Measurements from ENCODE around the gene POMT2.
"Not testable (repeated sequence)": the region's sequence is repeated elsewhere in the genome, so short reads cannot be mapped to it uniquely, and the experiment has no call there.

The POMT2 gene

DNA sequence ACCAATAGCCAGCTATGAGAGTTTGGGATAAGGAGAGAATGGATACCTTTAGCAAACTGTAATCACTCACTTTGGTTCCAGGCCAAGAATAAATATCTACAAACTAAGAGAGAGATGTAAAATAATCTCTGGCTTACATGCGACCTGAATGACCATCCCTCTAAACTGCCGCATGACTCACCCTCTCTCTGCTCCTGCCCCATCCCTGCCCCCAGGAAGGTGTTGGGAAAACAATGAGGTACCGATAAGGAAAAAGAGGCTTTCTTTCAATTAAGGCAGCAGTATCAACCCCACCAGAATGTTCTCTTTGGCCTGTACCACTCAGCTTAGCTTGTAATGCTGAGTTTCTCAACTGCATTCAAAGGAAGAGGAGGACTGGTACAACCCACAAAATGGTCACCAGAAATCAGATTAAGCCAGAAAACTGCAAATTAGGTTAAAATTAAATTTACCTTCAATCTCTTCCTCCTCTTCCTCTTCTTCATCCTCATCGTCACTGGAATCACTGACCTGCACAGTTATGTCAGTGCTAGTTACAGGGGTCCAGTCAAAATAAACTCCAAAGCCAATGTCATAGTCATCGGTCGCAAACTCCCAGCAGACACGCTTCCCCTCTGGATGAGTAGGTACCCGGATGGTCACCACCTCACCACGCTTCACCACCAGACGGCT, 22.2 kb upstream of the POMT2 start:
- TF ChIP-seq POLR2A (IDR thresholded peaks at IDR 0.05; ENCODE audit: low read depth, low read length), result no peak
- FAIRE-seq (no peak), DNase-seq (ENCODE audit: insufficient read length) (no peak)

DNA sequence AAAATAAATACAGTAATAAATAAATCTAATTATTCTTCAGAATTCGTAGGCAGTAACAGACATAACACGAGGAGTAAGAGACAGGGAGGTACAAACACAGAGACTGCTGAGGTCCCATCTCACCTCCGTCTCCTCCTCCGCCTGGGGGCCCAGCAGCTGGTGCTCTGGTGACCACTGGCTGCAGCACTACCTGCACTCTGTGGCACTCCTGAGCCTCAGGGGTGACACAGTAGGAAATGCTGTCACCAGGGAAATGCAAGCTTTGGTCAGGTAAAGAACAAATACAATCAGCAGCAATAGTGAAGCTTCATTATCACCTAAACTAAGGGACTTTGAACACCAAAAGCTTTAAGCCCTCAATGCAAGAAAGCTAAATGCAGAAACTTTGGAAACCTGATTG, 19.7 kb upstream of the POMT2 start:
- TF ChIP-seq TAF1 (IDR thresholded peaks at IDR 0.05; ENCODE audit: borderline replicate concordance, low read depth, low read length) (no peak), POLR2AphosphoS5 (IDR thresholded peaks at IDR 0.05; ENCODE audit: low read depth, low read length) (no peak), POLR2A (IDR thresholded peaks at IDR 0.05; ENCODE audit: low read depth, low read length) (no peak)
- DNase-seq (ENCODE audit: insufficient read length), result no peak
- FAIRE-seq, result no peak

GRCh38 chr14:77339407-77339806, 18.7 kb upstream of the POMT2 start:
- FAIRE-seq (no peak), DNase-seq (ENCODE audit: insufficient read length) (no peak)
- TF ChIP-seq TAF1 (IDR thresholded peaks at IDR 0.05; ENCODE audit: borderline replicate concordance, low read depth, low read length), result no peak
- no peak for TF ChIP-seq POLR2A (IDR thresholded peaks at IDR 0.05; ENCODE audit: low read depth, low read length)
- no peak for TF ChIP-seq POLR2AphosphoS5 (IDR thresholded peaks at IDR 0.05; ENCODE audit: low read depth, low read length)

DNA sequence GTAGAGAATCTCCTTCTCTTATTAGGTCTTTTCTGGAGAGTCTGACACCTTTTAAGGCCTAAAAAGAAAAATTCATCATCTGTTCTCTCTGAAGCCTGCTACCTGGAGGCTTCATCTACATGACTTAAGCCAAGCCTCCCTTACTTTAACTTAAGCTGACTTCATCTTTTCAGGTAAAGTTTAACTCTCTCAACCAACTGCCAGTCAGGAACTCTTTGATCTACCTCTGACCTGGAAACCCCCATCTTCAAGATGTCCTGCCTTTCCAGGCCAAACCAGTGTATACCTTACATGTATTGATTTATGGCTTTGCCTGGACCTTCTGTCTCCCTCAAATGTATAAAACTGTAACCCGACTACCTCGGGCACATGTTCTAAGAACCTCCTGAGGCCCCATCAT, 17.6 kb upstream of the POMT2 start:
- FAIRE-seq (no peak), DNase-seq (ENCODE audit: insufficient read length) (no peak)
- no peak for TF ChIP-seq POLR2A (IDR thresholded peaks at IDR 0.05; ENCODE audit: low read depth, low read length)

DNA sequence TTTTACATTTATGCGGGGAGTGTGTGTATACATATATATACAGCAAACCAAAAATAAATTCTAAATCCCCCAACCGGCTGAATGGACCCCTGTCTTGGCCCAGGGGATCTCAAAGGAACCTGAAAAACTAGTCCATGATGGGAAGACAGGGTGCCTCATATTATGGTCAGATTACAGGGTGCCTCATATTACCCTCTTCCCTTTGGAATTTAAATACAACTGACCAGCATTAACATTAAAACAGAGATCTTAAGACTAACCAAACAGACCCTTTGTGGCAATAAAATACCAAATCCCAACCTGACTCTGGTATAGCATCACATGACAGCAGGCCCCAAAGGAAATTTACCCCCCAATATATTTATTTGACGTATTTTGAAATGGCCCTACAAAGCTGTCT, 17.2 kb upstream of the POMT2 start:
- no peak for TF ChIP-seq POLR2A (IDR thresholded peaks at IDR 0.05; ENCODE audit: low read depth, low read length)
- TF ChIP-seq TAF1 (IDR thresholded peaks at IDR 0.05; ENCODE audit: borderline replicate concordance, low read depth, low read length), result no peak
- TF ChIP-seq POLR2AphosphoS5 (IDR thresholded peaks at IDR 0.05; ENCODE audit: low read depth, low read length), result no peak
- DNase-seq (ENCODE audit: insufficient read length), result no peak
- FAIRE-seq, result no peak

GRCh38 chr14:77337255-77337654, 16.6 kb upstream of the POMT2 start:
- FAIRE-seq, result not testable (repeated sequence)

DNA sequence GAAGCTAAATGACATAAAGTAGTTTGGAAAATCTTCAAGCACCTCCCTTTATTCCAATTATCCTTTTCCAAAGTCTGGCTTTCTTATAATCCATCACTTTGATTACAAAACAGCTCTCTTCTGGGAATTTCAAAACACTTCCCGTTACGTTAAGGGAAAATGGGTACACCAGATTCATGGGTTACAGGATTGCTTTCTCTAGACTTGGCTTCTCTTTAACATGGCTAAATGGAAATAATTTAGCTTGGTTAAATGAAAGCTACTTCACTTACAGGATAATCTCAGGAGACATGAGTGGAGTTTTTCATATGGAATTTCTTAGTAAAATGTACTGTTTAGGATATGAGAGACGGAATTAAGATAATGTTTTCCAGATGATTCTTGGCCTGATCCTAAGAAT, 14.9 kb upstream of the POMT2 start:
- no peak for DNase-seq (ENCODE audit: insufficient read length)
- no peak for FAIRE-seq
- TF ChIP-seq TAF1 (IDR thresholded peaks at IDR 0.05; ENCODE audit: borderline replicate concordance, low read depth, low read length) (no peak), POLR2A (IDR thresholded peaks at IDR 0.05; ENCODE audit: low read depth, low read length) (no peak), POLR2AphosphoS5 (IDR thresholded peaks at IDR 0.05; ENCODE audit: low read depth, low read length) (no peak)

More at GRCh38 chr14:77337255-77337654, 16.6 kb upstream of the POMT2 start:
- DNase-seq (ENCODE audit: insufficient read length), result not testable (repeated sequence)

GRCh38 chr14:77329872-77330271, 9.2 kb upstream of the POMT2 start:
- no peak for TF ChIP-seq TAF1 (IDR thresholded peaks at IDR 0.05; ENCODE audit: borderline replicate concordance, low read depth, low read length)
- no peak for TF ChIP-seq POLR2A (IDR thresholded peaks at IDR 0.05; ENCODE audit: low read depth, low read length)
- no peak for TF ChIP-seq POLR2AphosphoS5 (IDR thresholded peaks at IDR 0.05; ENCODE audit: low read depth, low read length)
- no peak for DNase-seq (ENCODE audit: insufficient read length)
- FAIRE-seq, result no peak

- TF ChIP-seq TAF1 (IDR thresholded peaks at IDR 0.05; ENCODE audit: borderline replicate concordance, low read depth, low read length), result no peak
- TF ChIP-seq POLR2A (IDR thresholded peaks at IDR 0.05; ENCODE audit: low read depth, low read length), result no peak
- no peak for TF ChIP-seq POLR2AphosphoS5 (IDR thresholded peaks at IDR 0.05; ENCODE audit: low read depth, low read length)
- FAIRE-seq, result no peak
- DNase-seq (ENCODE audit: insufficient read length), result no peak
These were observed 6.4 kb upstream of the POMT2 start for GRCh38 chr14:77327111-77327510.

- TF ChIP-seq TAF1 (IDR thresholded peaks at IDR 0.05; ENCODE audit: borderline replicate concordance, low read depth, low read length) (no peak), POLR2A (IDR thresholded peaks at IDR 0.05; ENCODE audit: low read depth, low read length) (no peak), POLR2AphosphoS5 (IDR thresholded peaks at IDR 0.05; ENCODE audit: low read depth, low read length) (no peak)
- DNase-seq (ENCODE audit: insufficient read length) (no peak), FAIRE-seq (no peak)
These were observed 5.0 kb upstream of the POMT2 start for GRCh38 chr14:77325746-77326094.

- no peak for TF ChIP-seq POLR2AphosphoS5 (IDR thresholded peaks at IDR 0.05; ENCODE audit: low read depth, low read length)
- no peak for TF ChIP-seq POLR2A (IDR thresholded peaks at IDR 0.05; ENCODE audit: low read depth, low read length)
- TF ChIP-seq TAF1 (IDR thresholded peaks at IDR 0.05; ENCODE audit: borderline replicate concordance, low read depth, low read length), result no peak
- DNase-seq (ENCODE audit: insufficient read length) (no peak), FAIRE-seq (no peak)
These were observed 4.4 kb upstream of the POMT2 start for GRCh38 chr14:77324816-77325745.

DNA sequence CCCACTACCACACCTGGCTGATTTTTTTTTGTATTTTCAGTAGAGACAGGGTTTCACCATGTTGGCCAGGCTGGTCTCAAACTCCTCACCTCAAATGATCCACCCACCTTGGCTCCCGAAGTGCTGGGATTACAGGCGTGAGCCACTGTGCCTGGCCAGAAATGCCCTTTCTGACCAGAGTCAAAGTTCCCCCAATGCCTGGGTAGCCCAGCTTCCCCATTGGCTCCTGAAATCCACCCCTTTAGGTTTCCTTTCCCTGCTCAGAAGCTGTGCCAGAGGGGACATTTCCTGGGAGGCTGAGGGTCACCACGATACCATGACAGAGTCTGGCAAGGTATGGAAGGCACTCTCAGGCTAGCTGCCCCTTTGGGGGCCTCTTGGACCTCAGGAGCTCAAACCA, 3.6 kb upstream of the POMT2 start:
- TF ChIP-seq POLR2AphosphoS5 (IDR thresholded peaks at IDR 0.05; ENCODE audit: low read depth, low read length) (no peak), POLR2A (IDR thresholded peaks at IDR 0.05; ENCODE audit: low read depth, low read length) (no peak), TAF1 (IDR thresholded peaks at IDR 0.05; ENCODE audit: borderline replicate concordance, low read depth, low read length) (no peak)
- no peak for DNase-seq (ENCODE audit: insufficient read length)
- no peak for FAIRE-seq

All from GM12892 (cell line).